HepG2 (cell line): ENCODE data around the gene MARS1. TPM values are rescaled to one million over a fixed set of nuclear protein-coding genes. Genes with fewer than 3 reads are reported as not detected.
A peak's percentile ranks its signal among the peaks of the same experiment; 100 is the strongest.

Experiments used
- AHR ChIP-seq: IDR thresholded peaks from 2 replicates; pipeline ENCODE4 v1.6.1; 2018; ENCODE audit warnings: missing genetic modification reagents, missing compliant biosample characterization
- CHD2 ChIP-seq: IDR thresholded peaks from 2 replicates; pipeline ENCODE4 v1.6.1; 2011; ENCODE audit warnings: low read depth, low read length, improper control_type of control experiment
- DR1 ChIP-seq: sonication (generic); formaldehyde crosslinking; IDR thresholded peaks from 2 replicates; pipeline ENCODE4 v1.8.0; 2021; ENCODE audit warnings: mild to moderate bottlenecking, missing genetic modification reagents, inconsistent platforms
- JARID2 ChIP-seq: sonication (generic); formaldehyde crosslinking; IDR thresholded peaks from 2 replicates; pipeline ENCODE4 v1.8.1; 2023; ENCODE audit warnings: missing genetic modification reagents, inconsistent platforms; ENCODE audit not compliant: insufficient replicate concordance
- KAT8 ChIP-seq: IDR thresholded peaks from 2 replicates; pipeline ENCODE4 v1.6.1; 2016; ENCODE audit warnings: missing genetic modification reagents, missing compliant biosample characterization
- KMT2A ChIP-seq: sonication (generic); formaldehyde crosslinking; IDR thresholded peaks from 2 replicates; pipeline ENCODE4 v1.4.0; 2020; ENCODE audit warnings: missing genetic modification reagents
- MEF2D ChIP-seq: sonication (generic); formaldehyde crosslinking; IDR thresholded peaks from 2 replicates; pipeline ENCODE4 v1.5.1; 2020; ENCODE audit warnings: mild to moderate bottlenecking, missing genetic modification reagents
- NKX3-1 ChIP-seq: sonication (generic); formaldehyde crosslinking; IDR thresholded peaks from 2 replicates; pipeline ENCODE4 v1.5.0; 2020; ENCODE audit warnings: missing genetic modification reagents
- NR3C1 ChIP-seq: sonication (generic); formaldehyde crosslinking; IDR thresholded peaks from 2 replicates; pipeline ENCODE4 v1.4.0; 2020; ENCODE audit warnings: missing genetic modification reagents
- RFX1 ChIP-seq: fragments of 450-650 bp; IDR thresholded peaks from 2 replicates; pipeline ENCODE4 v1.6.1; 2017
- SIX4 ChIP-seq: sonication (generic); formaldehyde crosslinking; IDR thresholded peaks from 2 replicates; pipeline ENCODE4 v1.4.0; 2020; ENCODE audit warnings: missing genetic modification reagents
- SMAD1 ChIP-seq: sonication (generic); formaldehyde crosslinking; IDR thresholded peaks from 2 replicates; pipeline ENCODE4 v1.4.0; 2020; ENCODE audit warnings: missing genetic modification reagents, low read depth, mild to moderate bottlenecking, borderline replicate concordance
- ZNF225 ChIP-seq: sonication (generic); formaldehyde crosslinking; IDR thresholded peaks from 2 replicates; pipeline ENCODE4 v1.4.0; 2020; ENCODE audit warnings: mild to moderate bottlenecking, missing genetic modification reagents
- ZNF496 ChIP-seq: sonication (generic); formaldehyde crosslinking; IDR thresholded peaks from 2 replicates; pipeline ENCODE4 v1.8.1; 2023; ENCODE audit warnings: mild to moderate bottlenecking, moderate library complexity, missing genetic modification reagents; ENCODE audit not compliant: insufficient replicate concordance
- ZNF615 ChIP-seq: sonication (generic); formaldehyde crosslinking; IDR thresholded peaks from 2 replicates; pipeline ENCODE4 v1.5.0; 2020; ENCODE audit warnings: mild to moderate bottlenecking, missing genetic modification reagents, borderline replicate concordance
- polyA plus RNA-seq, 8 experiments: library from polyadenylated mRNA; depleted of rRNA in 3 of 8; stranded (reverse) in 7 of 8; unstranded in 1 of 8; fragments of >200 nt; fragmentation: Illumina TruSeq in 4 of 8; extraction: Trizol in 4 of 8; gene quantifications; 2 replicates each; pipeline versions ENCODE4 v1.2.1 to v1.2.3, GENCODE V29; 2011 to 2016; ENCODE audit warnings: low read depth in 4 of 8, missing spikeins in 1 of 8, mixed read lengths in 1 of 8; ENCODE audit not compliant: insufficient read depth in 1 of 8
- total RNA-seq, 5 experiments: library from RNA; depleted of rRNA; stranded (reverse); fragments of >200 nt; fragmentation: Illumina TruSeq; extraction: Trizol; gene quantifications; 2 replicates each; pipeline ENCODE4 v1.2.3, GENCODE V29; 2016; ENCODE audit warnings: low read depth in 1 of 5
- TF ChIP-seq, protein P1 (sequence below): sonication (generic); formaldehyde crosslinking; IDR thresholded peaks from 2 replicates; pipeline ENCODE4 v1.5.0; 2020; ENCODE audit warnings: mild to moderate bottlenecking, missing genetic modification reagents, borderline replicate concordance
- TF ChIP-seq, protein P2 (sequence below): IDR thresholded peaks from 2 replicates; pipeline ENCODE4 v1.6.1; 2016; ENCODE audit warnings: mild to moderate bottlenecking
- TF ChIP-seq, protein P3 (sequence below): sonication (generic); formaldehyde crosslinking; IDR thresholded peaks from 2 replicates; pipeline ENCODE4 v1.4.0; 2020; ENCODE audit warnings: low read depth, missing genetic modification reagents
- TF ChIP-seq, protein P4 (sequence below): sonication (generic); formaldehyde crosslinking; IDR thresholded peaks from 2 replicates; pipeline ENCODE4 v1.5.0; 2020; ENCODE audit warnings: missing genetic modification reagents, mild to moderate bottlenecking, borderline replicate concordance

Gene MARS1
- total and polyA plus RNA-seq, 2 of the 13 experiments (the other 11 are each of a cell fraction or from before 2014, with no cell fraction given): 115 to 181 TPM

DNA sequence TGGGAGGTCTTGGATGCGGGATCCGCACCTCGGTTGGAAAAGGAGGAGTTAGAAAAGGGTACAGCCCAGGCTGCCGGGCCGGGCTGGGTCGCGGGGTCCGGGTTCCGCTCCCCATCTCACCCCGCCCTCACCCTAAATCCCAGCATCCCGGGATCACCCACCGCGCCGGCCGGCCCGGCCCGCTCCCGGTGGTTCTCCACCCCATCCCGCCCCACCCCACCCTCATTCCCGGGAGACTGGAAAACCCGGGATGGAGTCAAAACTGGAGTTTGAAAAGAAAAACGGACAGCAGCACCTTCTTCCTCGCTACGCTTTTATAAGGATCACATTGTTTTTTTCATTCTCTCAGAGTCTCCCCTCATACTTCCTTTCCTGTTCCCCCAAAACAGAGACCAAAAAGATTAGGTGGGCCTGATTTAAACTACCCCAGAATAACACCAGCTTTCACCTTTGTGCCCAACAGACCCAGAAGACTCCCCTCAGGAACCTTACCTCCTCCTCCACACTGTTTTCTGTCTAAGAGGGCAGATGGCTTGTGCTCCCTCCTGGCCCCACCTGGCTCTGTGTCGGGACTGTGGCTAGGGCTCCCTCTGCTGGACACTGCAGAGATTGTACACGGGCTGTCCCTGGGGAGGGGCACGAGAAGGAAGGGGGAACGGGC, 25.5 kb upstream of the MARS1 start (continued):
- TF ChIP-seq, protein P1, sequence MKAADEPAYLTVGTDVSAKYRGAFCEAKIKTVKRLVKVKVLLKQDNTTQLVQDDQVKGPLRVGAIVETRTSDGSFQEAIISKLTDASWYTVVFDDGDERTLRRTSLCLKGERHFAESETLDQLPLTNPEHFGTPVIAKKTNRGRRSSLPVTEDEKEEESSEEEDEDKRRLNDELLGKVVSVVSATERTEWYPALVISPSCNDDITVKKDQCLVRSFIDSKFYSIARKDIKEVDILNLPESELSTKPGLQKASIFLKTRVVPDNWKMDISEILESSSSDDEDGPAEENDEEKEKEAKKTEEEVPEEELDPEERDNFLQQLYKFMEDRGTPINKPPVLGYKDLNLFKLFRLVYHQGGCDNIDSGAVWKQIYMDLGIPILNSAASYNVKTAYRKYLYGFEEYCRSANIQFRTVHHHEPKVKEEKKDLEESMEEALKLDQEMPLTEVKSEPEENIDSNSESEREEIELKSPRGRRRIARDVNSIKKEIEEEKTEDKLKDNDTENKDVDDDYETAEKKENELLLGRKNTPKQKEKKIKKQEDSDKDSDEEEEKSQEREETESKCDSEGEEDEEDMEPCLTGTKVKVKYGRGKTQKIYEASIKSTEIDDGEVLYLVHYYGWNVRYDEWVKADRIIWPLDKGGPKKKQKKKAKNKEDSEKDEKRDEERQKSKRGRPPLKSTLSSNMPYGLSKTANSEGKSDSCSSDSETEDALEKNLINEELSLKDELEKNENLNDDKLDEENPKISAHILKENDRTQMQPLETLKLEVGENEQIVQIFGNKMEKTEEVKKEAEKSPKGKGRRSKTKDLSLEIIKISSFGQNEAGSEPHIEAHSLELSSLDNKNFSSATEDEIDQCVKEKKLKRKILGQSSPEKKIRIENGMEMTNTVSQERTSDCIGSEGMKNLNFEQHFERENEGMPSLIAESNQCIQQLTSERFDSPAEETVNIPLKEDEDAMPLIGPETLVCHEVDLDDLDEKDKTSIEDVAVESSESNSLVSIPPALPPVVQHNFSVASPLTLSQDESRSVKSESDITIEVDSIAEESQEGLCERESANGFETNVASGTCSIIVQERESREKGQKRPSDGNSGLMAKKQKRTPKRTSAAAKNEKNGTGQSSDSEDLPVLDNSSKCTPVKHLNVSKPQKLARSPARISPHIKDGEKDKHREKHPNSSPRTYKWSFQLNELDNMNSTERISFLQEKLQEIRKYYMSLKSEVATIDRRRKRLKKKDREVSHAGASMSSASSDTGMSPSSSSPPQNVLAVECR: peak; percentile 59; the same call in 1 of the 2 replicates
- TF ChIP-seq JARID2 (CRISPR knock-in tag) (no peak), ZNF615 (CRISPR knock-in tag) (no peak), NKX3-1 (CRISPR knock-in tag) (no peak), KAT8 (peak; percentile 44; the same call in 1 of the 2 replicates), RFX1 (no peak), AHR (CRISPR knock-in tag) (no peak), NR3C1 (CRISPR knock-in tag) (no peak), ZNF496 (no peak), SIX4 (CRISPR knock-in tag) (no peak), CHD2 (no peak), DR1 (CRISPR knock-in tag) (no peak), SMAD1 (CRISPR knock-in tag) (no peak), KMT2A (no peak), ZNF225 (CRISPR knock-in tag) (no peak), MEF2D (CRISPR knock-in tag) (no peak)
- TF ChIP-seq, protein P2, sequence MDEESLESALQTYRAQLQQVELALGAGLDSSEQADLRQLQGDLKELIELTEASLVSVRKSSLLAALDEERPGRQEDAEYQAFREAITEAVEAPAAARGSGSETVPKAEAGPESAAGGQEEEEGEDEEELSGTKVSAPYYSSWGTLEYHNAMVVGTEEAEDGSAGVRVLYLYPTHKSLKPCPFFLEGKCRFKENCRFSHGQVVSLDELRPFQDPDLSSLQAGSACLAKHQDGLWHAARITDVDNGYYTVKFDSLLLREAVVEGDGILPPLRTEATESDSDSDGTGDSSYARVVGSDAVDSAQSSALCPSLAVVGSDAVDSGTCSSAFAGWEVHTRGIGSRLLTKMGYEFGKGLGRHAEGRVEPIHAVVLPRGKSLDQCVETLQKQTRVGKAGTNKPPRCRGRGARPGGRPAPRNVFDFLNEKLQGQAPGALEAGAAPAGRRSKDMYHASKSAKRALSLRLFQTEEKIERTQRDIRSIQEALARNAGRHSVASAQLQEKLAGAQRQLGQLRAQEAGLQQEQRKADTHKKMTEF (CRISPR knock-in tag): no peak
- TF ChIP-seq, protein P3, sequence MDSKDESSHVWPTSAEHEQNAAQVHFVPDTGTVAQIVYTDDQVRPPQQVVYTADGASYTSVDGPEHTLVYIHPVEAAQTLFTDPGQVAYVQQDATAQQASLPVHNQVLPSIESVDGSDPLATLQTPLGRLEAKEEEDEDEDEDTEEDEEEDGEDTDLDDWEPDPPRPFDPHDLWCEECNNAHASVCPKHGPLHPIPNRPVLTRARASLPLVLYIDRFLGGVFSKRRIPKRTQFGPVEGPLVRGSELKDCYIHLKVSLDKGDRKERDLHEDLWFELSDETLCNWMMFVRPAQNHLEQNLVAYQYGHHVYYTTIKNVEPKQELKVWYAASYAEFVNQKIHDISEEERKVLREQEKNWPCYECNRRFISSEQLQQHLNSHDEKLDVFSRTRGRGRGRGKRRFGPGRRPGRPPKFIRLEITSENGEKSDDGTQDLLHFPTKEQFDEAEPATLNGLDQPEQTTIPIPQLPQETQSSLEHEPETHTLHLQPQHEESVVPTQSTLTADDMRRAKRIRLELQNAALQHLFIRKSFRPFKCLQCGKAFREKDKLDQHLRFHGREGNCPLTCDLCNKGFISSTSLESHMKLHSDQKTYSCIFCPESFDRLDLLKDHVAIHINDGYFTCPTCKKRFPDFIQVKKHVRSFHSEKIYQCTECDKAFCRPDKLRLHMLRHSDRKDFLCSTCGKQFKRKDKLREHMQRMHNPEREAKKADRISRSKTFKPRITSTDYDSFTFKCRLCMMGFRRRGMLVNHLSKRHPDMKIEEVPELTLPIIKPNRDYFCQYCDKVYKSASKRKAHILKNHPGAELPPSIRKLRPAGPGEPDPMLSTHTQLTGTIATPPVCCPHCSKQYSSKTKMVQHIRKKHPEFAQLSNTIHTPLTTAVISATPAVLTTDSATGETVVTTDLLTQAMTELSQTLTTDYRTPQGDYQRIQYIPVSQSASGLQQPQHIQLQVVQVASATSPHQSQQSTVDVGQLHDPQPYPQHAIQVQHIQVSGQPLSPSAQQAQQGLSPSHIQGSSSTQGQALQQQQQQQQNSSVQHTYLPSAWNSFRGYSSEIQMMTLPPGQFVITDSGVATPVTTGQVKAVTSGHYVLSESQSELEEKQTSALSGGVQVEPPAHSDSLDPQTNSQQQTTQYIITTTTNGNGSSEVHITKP (CRISPR knock-in tag): 0 out of 2 replicates have a peak, but pooled peaks have one; percentile 44
- TF ChIP-seq, protein P4, sequence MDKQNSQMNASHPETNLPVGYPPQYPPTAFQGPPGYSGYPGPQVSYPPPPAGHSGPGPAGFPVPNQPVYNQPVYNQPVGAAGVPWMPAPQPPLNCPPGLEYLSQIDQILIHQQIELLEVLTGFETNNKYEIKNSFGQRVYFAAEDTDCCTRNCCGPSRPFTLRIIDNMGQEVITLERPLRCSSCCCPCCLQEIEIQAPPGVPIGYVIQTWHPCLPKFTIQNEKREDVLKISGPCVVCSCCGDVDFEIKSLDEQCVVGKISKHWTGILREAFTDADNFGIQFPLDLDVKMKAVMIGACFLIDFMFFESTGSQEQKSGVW (CRISPR knock-in tag): no peak
